Stimulated activated CD4-positive, alpha-beta T cell treated with anti-CD3 and anti-CD28 coated beads, TNF-alpha, amount 100 ng/mL, for 24 hours (primary cell): ENCODE measurements around the gene ERC2.
"Not testable (repeated sequence)": the region's sequence is repeated elsewhere in the genome, so short reads cannot be mapped to it uniquely, and the experiment has no call there.

Source experiments
- DNase-seq, 3 experiments: peaks; one replicate each; pipeline ENCODE4 v3.0.0-alpha.2; 2020; ENCODE audit warnings: low read depth in 3 of 3

Gene ERC2

DNA sequence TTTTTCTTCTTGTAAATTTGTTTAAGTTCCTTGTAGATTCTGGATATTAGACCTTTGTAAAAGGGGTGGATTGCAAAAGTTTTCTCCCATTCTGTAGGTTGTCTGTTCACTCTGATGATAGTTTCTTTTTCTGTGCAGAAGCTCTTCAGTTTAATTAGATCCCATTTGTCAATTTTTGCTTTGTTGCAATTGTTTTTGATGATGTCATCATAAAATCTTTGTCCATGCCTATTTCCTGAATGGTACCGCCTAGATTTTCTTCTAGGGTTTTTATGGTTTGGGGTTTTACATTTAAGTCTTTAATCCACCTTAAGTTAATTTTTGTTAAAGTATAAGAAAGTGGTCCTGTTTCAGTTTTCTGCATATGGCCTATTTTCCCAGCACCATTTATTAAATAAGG lies 401.9 kb downstream of the ERC2 start:
- not testable (repeated sequence) for DNase-seq

- no peak for DNase-seq
Observed at GRCh38 chr3:56064684-56065083, 403.6 kb downstream of the ERC2 start.

DNA sequence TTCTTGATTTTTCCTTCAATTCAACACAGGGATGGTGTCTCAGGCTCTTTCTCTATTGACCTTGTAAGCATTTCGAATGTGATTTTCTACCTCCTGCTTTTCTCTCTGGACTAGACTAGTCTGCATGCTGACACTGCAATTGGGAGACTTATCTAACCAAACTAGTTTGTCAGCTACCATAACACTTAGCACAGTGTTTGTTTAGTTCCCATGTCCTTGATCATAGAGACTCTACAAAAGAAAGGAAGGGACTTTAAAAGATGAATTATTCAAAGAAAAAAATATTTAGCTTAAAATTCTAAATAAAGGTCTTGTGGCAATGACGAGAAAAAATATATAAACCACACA lies 407.0 kb downstream of the ERC2 start:
- no peak for DNase-seq

DNA sequence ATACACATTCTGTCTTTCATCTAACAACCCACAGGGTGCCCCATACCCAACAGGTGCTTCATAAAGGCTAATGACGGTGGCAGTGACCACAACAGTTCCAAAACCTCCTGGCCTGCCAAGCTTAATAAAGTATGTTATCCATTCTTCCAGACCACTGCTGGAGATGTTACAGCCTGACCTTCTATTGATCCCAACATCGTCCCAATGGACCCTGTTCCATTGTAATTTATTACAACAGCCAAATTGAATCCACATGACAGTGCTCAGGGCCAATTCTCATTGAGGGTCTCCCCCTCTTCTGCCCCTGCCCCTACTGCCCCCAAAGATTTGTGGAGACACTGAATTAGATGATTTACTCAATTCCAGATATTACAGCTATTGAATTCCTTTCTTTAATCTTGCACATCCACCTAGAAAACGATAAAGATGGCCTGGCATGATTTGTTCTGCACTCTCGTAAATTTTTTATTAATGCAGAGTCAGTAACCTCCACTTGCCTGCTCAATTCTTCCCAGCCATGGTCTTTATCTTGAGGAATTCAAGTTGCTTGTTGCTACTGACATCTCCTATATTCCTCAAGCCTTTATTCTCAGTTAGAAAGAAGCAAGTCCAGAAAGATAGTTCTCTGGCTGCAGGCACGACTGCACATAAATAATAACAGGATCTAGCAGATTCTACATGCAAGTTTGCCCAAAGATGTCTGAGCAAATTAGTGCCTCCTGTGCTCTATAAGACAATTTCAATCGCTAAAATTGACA lies 407.6 kb downstream of the ERC2 start:
- DNase-seq = no peak

- DNase-seq = no peak
Observed at GRCh38 chr3:56059731-56060130, 408.5 kb downstream of the ERC2 start.

- no peak for DNase-seq
Observed at GRCh38 chr3:56055951-56056350, 412.3 kb downstream of the ERC2 start.

GRCh38 chr3:56055546-56055945 lies 412.7 kb downstream of the ERC2 start:
- DNase-seq = no peak

DNA sequence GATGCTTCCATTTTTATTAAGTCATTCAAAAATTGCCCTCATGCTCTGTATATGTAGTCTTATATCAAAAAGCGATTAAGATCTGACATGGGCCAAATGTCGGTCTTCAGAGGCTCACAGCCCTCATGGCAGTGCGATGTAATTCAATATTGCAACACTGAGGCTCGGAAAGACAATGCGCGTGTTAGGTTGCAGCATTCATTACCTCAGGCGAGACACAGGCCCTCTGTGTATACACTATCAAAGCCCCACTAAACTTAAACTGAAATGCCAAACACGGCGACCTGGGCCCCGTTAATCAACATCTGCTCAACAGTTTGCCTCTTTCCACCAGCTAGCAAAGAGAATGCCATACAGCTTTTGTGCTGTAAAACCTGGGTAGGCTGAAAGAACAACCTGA lies 413.4 kb downstream of the ERC2 start:
- no peak for DNase-seq

- DNase-seq = no peak
Observed at GRCh38 chr3:56053727-56054126, 414.5 kb downstream of the ERC2 start.

DNA sequence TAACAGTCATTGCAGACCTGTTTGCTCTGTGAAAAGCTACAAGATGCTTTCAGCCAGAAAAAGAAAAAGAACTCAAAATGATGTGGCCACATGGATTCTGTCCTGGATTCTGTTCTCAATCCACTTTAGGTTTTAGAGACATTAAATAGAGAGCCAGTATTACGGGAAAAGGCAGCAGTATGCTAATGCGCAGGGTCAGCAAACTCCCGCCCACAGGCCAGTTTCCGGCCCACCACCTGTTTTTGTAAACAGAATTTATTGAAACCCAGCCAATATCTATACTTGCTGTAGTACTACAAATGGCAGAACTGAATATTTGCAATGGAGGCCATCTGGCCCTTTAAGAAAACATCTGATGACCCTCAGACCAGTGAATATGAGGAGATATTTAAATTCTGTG lies 416.1 kb downstream of the ERC2 start:
- DNase-seq = no peak

- no peak for DNase-seq
Observed at GRCh38 chr3:56051052-56051451, 417.2 kb downstream of the ERC2 start.

DNA sequence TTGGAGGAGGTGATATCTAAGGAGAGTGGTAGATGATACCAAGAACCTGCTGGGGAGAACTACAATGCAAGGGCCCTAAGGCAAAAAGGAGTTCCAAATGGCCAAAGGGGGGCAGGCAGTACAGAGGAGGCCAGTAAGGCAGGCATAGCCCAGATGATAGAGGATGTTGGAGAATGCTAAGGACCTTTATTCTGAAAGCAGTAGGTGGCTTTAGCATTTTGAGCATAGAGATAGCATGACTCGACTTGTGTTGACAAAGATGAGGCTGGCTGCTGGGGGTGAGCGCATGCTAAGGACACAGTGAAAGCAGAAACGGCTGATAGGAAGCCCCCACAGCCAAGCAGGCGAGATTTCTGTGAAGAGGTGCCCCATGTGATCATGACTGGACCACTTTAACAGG lies 419.3 kb downstream of the ERC2 start:
- DNase-seq = no peak

DNA sequence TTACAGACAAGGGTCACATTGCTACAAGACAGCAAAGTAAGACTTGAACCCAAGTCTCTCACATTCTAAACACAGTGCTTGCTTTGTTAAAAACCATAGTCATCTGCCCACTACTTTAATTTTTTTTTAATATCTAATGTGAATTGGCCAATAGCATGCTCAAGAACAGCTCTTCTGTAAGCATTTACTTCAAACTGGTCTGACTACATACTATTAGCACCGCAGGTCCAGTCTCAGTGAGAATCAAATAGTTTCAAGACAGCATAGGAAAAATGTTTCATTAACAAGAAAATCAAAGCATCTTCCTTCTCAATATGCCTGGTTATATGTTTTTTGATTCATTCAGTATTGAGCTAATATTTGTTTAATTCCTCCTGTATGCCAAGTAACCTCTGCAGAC lies 419.9 kb downstream of the ERC2 start:
- no peak for DNase-seq

DNA sequence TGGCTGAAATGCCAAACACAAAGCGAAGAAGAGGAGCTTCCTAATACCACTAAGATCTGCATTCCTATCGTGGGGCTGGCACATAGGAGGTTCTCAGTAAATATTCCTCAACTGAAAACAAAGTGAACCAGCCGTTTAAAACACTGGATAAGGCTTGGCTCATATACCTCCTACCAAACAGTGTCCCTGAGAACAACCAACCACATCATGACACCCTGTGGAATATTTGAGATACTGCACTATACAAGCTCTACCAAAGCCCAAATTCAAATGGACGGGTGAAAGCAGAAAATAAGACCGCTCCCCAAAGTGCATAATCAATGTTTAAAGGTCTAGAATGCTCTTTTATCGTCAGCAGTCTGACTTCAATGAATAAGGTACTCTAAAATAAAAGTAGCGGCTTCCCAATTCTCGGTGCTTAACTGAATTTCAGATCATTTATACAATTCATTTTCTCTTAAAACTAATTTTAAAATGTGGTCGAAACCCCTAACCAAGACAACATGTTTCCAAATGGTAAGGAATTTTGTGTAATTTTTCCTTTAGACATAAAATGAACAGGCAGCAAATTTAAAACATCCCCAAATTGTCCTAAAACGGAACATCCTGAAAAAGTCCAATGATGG lies 425.8 kb downstream of the ERC2 start:
- DNase-seq = no peak

- DNase-seq = no peak
Observed at GRCh38 chr3:56025326-56025725, 442.9 kb downstream of the ERC2 start.

DNA sequence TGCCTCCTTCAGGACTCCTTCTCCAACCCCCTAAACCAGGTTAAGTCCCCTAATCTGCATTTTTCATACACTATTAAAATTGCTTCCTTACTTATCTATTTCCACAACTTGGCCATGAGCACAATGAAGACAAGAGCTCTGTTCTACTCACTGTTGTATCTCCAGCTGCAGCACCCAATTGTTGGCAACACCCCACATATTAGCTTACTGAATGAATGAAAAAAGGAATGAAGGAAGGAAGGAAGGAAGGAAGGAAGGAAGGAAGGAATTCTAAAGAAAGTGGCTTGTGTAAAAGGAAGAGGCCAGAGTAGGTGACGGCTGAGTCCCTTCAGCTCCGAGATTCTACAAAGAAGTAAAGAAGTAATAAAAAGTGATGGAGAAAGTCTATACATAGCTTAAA lies 444.7 kb downstream of the ERC2 start:
- no peak for DNase-seq

DNA sequence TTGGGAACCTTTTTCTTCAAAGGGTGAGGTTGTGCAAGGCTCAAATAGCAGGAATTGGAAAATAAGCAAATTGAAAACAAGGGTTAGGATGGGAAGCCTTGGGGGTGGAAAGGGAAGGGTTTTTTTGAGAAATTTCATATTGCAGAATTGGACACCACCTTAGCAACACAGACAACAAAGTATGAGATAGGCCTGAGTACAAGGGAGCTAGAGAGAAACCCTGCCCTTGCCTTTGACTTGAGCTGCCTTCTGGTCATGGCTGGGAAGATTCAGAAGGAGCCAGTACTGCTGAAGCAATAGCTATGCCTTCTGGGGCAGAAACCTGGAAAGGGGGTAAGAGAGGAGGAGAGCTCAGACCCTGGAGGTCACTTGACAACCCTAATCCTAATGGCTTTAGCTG lies 445.6 kb downstream of the ERC2 start:
- no peak for DNase-seq

- DNase-seq = no peak
Observed at GRCh38 chr3:56019490-56020146, 448.6 kb downstream of the ERC2 start.

DNA sequence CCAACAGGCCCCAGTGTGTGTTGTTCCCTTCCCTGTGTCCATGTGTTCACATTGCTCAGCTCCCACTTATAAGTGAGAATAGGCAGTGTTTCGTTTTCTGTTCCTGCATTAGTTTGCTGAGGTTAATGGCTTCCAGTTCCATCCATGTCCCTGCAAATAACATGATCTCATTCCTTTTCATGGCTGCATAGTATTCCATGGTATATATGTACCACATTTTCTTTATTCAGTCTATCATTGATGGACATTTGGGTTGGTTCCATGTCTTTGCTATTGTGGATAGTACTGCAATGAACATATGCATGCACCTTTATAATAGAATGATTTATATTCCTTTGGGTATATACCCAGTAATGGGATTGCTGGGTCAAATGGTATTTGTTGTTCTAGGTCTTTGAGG lies 452.9 kb downstream of the ERC2 start:
- DNase-seq = not testable (repeated sequence)

- DNase-seq = no peak
Observed at GRCh38 chr3:56012721-56013120, 455.5 kb downstream of the ERC2 start.

- no peak for DNase-seq
Observed at GRCh38 chr3:56005196-56005805, 463.0 kb downstream of the ERC2 start.

GRCh38 chr3:56003129-56003528 lies 465.1 kb downstream of the ERC2 start:
- DNase-seq = no peak

DNA sequence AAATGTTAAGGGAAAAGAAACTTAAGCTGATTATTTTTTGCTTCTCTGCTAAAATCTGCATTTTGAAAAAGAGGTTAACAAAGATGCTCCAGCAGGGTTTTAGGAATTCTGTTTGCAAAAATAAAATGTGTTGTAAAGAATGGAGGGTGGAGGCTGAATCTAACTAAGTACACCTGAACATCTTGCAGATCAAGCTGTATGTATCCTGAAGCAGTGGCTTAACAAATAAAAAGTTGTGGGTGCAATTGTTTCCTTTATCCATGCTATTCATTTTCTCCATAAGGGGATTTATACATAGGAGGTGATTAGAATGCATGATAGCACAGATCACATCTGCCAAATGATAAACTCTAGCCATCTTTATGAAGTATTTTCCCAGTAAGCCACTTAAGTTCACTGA lies 466.3 kb downstream of the ERC2 start:
- no peak for DNase-seq
